ENCODE results near the gene VPS18.
A peak's percentile ranks its signal among the peaks of the same experiment; 100 is the strongest.

Gene VPS18

GRCh38 chr15:40893733-40894680 is at the start of gene VPS18:
Gene VPS18 (plus strand): TSS chr15:40894450. CDS start chr15:40894769, 319 bp downstream.
- peak within 1 kb of the TSS; percentile 91 for H3K4me3 ChIP-seq (ENCODE audit: low read depth, low read length)
- DNase-seq (ENCODE audit: low read depth), result peak; percentile 96
- TF ChIP-seq POLR2A (IDR thresholded peaks at IDR 0.05; ENCODE audit: extremely low read depth, insufficient read length) (peak; percentile 43), CTCF (IDR thresholded peaks at IDR 0.05; ENCODE audit: low read depth, low read length) (peak; percentile 60), MAX (IDR thresholded peaks at IDR 0.05; ENCODE audit: low read depth, low read length) (peak; percentile 96), MYC (IDR thresholded peaks at IDR 0.05; ENCODE audit: low read depth, low read length) (peak; percentile 98)

- DNase-seq (ENCODE audit: low read depth), result peak; percentile 77
- TF ChIP-seq MYC (IDR thresholded peaks at IDR 0.05; ENCODE audit: low read depth, low read length) (no peak), POLR2A (IDR thresholded peaks at IDR 0.05; ENCODE audit: extremely low read depth, insufficient read length) (no peak)
- peak overlapping the region; percentile 51 for H3K4me3 ChIP-seq (ENCODE audit: low read depth, low read length)
Measured at GRCh38 chr15:40844696-40845030, 49.6 kb upstream of the VPS18 start.

GRCh38 chr15:40845036-40845435 is 49.2 kb upstream of the VPS18 start:
- DNase-seq (ENCODE audit: low read depth), result peak; percentile 58
- TF ChIP-seq CTCF (IDR thresholded peaks at IDR 0.05; ENCODE audit: low read depth, low read length), result no peak
- no peak for TF ChIP-seq POLR2A (IDR thresholded peaks at IDR 0.05; ENCODE audit: extremely low read depth, insufficient read length)
- TF ChIP-seq MAX (IDR thresholded peaks at IDR 0.05; ENCODE audit: low read depth, low read length), result no peak
- TF ChIP-seq MYC (IDR thresholded peaks at IDR 0.05; ENCODE audit: low read depth, low read length), result no peak
- H3K4me3 ChIP-seq (ENCODE audit: low read depth, low read length), result peak overlapping the region; percentile 51

GRCh38 chr15:40845511-40846284 is 48.6 kb upstream of the VPS18 start:
- DNase-seq (ENCODE audit: low read depth), result no peak
- TF ChIP-seq POLR2A (IDR thresholded peaks at IDR 0.05; ENCODE audit: extremely low read depth, insufficient read length) (no peak), MYC (IDR thresholded peaks at IDR 0.05; ENCODE audit: low read depth, low read length) (no peak), CTCF (IDR thresholded peaks at IDR 0.05; ENCODE audit: low read depth, low read length) (no peak), MAX (IDR thresholded peaks at IDR 0.05; ENCODE audit: low read depth, low read length) (no peak)
- no peak overlapping the region for H3K4me3 ChIP-seq (ENCODE audit: low read depth, low read length)

- DNase-seq (ENCODE audit: low read depth), result peak; percentile 23
- H3K4me3 ChIP-seq (ENCODE audit: low read depth, low read length), result no peak overlapping the region
- TF ChIP-seq CTCF (IDR thresholded peaks at IDR 0.05; ENCODE audit: low read depth, low read length), result no peak
- TF ChIP-seq MYC (IDR thresholded peaks at IDR 0.05; ENCODE audit: low read depth, low read length), result no peak
- no peak for TF ChIP-seq MAX (IDR thresholded peaks at IDR 0.05; ENCODE audit: low read depth, low read length)
- TF ChIP-seq POLR2A (IDR thresholded peaks at IDR 0.05; ENCODE audit: extremely low read depth, insufficient read length), result no peak
Measured at GRCh38 chr15:40846841-40847222, 47.4 kb upstream of the VPS18 start.
